Measurements from ENCODE around the gene CCDC187. TPM values are rescaled to one million over a fixed set of nuclear protein-coding genes. Genes with fewer than 3 reads are reported as not detected.

Gene CCDC187
- total RNA-seq, 1 experiment from 2014 or later: not detected

- intact Hi-C loops (cut with micrococcal nuclease): no loop called here
- Mint-ChIP-seq H3K4me3 (ENCODE audit: unreplicated experiment) (no peak overlapping the region), H3K27ac (ENCODE audit: low read depth, unreplicated experiment) (no peak overlapping the region), H3K9me3 (ENCODE audit: unreplicated experiment) (no peaks in the 10 kb centered on the region), H3K4me1 (ENCODE audit: insufficient read depth, unreplicated experiment) (no peaks in the 10 kb centered on the region), H3K27me3 (ENCODE audit: insufficient read depth, unreplicated experiment) (no peaks in the 10 kb centered on the region), H3K36me3 (ENCODE audit: insufficient read depth, unreplicated experiment) (no peaks in the 10 kb centered on the region)
- TF ChIP-seq, protein P1, sequence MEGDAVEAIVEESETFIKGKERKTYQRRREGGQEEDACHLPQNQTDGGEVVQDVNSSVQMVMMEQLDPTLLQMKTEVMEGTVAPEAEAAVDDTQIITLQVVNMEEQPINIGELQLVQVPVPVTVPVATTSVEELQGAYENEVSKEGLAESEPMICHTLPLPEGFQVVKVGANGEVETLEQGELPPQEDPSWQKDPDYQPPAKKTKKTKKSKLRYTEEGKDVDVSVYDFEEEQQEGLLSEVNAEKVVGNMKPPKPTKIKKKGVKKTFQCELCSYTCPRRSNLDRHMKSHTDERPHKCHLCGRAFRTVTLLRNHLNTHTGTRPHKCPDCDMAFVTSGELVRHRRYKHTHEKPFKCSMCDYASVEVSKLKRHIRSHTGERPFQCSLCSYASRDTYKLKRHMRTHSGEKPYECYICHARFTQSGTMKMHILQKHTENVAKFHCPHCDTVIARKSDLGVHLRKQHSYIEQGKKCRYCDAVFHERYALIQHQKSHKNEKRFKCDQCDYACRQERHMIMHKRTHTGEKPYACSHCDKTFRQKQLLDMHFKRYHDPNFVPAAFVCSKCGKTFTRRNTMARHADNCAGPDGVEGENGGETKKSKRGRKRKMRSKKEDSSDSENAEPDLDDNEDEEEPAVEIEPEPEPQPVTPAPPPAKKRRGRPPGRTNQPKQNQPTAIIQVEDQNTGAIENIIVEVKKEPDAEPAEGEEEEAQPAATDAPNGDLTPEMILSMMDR (IDR thresholded peaks at IDR 0.05; ENCODE audit: unreplicated experiment): no peak
- POLR2A ChIA-PET: interaction anchor here (2.1 kb wide), 1 partner anchor 16 kb away, joined by 10 read pairs; the partner anchor contains the start of gene DNLZ
- no TSS peak for BruUV-seq (replicated peaks)
- no peak for DNase-seq (ENCODE audit: unreplicated experiment)
- CTCF ChIA-PET: interaction anchor here (0.9 kb wide), 1 partner anchor 54 kb away, joined by 3 read pairs; no protein-coding TSS in a partner anchor
Observed at GRCh38 chr9:136346927-136347465, 43.1 kb upstream of the CCDC187 start.

GRCh38 chr9:136346157-136346481 is 42.2 kb upstream of the CCDC187 start:
- no TSS peak for BruUV-seq (replicated peaks)
- no peaks in the 10 kb centered on the region for H3K4me1 Mint-ChIP-seq (ENCODE audit: insufficient read depth, unreplicated experiment)
- no peaks in the 10 kb centered on the region for H3K27me3 Mint-ChIP-seq (ENCODE audit: insufficient read depth, unreplicated experiment)
- H3K36me3 Mint-ChIP-seq (ENCODE audit: insufficient read depth, unreplicated experiment): no peaks in the 10 kb centered on the region
- no peak for DNase-seq (ENCODE audit: unreplicated experiment)
- ChIA-PET CTCF (interaction anchor here (0.7 to 1.5 kb wide), 3 partner anchors 17 to 55 kb away, joined by 3 to 6 read pairs (median 3); partner anchors contain the start of gene DNLZ), POLR2A (interaction anchor here (2.1 kb wide), 1 partner anchor 17 kb away, joined by 10 read pairs; the partner anchor contains the start of gene DNLZ)
- no peak overlapping the region for H3K27ac Mint-ChIP-seq (ENCODE audit: low read depth, unreplicated experiment)
- H3K4me3 Mint-ChIP-seq (ENCODE audit: unreplicated experiment): no peak overlapping the region
- intact Hi-C loops (cut with micrococcal nuclease): no loop called here
- TF ChIP-seq, protein P1 (IDR thresholded peaks at IDR 0.05; ENCODE audit: unreplicated experiment): no peak
- H3K9me3 Mint-ChIP-seq (ENCODE audit: unreplicated experiment): no peaks in the 10 kb centered on the region

DNA sequence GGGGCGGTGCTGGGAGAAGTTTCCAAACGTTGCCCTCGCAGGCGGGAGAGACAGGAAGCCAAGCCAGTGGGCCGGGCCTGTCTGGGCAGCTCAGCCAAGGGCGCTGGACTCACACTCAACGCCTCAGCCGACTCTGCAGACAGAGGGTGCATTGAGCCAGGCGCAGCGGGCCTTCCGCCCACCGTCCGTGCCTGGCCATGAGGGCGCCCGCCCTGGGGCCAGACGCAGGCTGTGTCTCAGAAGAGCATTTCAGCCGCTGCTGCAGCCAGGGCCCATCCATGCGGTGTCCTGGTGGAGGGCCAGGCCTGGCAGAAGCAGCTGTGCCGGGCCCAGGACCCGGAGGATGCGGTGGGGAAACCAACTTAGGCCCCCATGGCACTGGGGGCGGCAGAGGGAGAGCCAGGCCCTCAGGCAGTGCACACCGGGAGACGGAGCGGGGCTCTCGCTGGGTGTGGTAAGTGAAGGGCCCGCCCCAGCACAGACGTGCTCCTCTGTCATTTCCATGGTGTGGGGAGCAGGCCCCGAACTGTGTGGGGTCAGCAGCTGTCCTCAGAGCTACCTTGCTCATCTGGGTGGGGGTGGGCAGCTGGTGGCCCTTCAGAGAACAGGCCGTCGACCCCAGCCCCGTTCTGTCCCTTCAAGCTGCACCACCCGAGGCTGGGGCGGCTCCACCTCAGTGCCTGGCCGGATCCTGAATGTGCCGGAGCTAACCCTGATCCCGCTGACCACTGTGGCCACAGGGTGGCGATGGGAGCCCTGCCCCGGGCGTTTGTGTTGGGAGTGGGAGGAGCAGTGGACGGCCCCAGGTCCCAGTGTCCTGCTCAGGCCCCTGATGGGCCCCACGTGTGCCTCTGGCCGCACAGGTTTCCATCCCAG is 41.6 kb upstream of the CCDC187 start:
- H3K27me3 Mint-ChIP-seq (ENCODE audit: insufficient read depth, unreplicated experiment): no peaks in the 10 kb centered on the region
- no peak overlapping the region for H3K27ac Mint-ChIP-seq (ENCODE audit: low read depth, unreplicated experiment)
- CTCF ChIA-PET: interaction anchor here (0.7 to 1.5 kb wide), 2 partner anchors 18 to 33 kb away, joined by 3 to 6 read pairs; partner anchors contain the start of gene DNLZ
- H3K4me3 Mint-ChIP-seq (ENCODE audit: unreplicated experiment): no peak overlapping the region
- no peaks in the 10 kb centered on the region for H3K4me1 Mint-ChIP-seq (ENCODE audit: insufficient read depth, unreplicated experiment)
- H3K36me3 Mint-ChIP-seq (ENCODE audit: insufficient read depth, unreplicated experiment): no peaks in the 10 kb centered on the region
- no TSS peak for BruUV-seq (replicated peaks)
- POLR2A ChIA-PET: interaction anchor here (0.6 to 2.1 kb wide), 2 partner anchors 18 to 81 kb away, joined by 4 to 10 read pairs; partner anchors contain the start of gene DNLZ
- intact Hi-C loops (cut with micrococcal nuclease): no loop called here
- peak; percentile 53 for DNase-seq (ENCODE audit: unreplicated experiment)
- no peaks in the 10 kb centered on the region for H3K9me3 Mint-ChIP-seq (ENCODE audit: unreplicated experiment)
- TF ChIP-seq, protein P1 (IDR thresholded peaks at IDR 0.05; ENCODE audit: unreplicated experiment): peak; percentile 21

DNA sequence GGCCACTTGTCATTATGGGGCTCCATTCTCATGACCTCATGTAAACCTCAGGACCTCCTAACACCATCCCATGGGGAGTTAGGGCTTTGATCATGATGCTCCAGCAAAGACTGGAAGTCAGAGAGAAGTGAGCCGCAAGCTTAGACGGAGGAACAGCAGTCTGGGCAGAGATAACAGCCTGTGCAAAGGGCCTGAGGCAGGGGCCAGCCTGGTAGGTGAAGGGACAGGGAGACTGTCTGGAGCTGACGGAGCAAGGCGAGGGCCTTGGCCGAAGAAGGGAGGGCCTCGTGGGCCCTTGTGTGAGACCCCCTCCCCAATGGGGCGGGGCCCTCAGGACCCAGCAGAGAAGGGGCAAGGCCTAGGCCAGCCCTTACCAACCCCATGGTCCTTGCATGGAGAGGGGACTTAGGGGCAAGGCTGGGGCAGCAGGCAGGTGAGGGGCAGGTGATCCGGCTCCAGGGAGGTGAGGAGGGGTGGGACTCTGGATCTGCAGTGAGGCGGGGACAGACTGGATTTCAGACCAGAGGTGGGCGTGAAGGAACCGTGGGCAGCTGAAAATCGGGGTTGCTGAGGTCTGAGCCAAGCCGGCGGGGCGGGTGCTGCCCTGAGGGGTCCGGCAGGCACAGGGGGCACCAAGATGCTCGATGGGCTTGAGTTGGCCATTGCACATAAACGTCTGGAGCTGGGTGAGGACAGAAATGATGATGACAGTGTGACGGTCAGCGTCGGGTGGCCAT is 40.8 kb upstream of the CCDC187 start:
- ChIA-PET CTCF (interaction anchor here (1.5 kb wide), 1 partner anchor 19 kb away, joined by 6 read pairs; the partner anchor contains the start of gene DNLZ), POLR2A (no interaction called here)
- Mint-ChIP-seq H3K4me1 (ENCODE audit: insufficient read depth, unreplicated experiment) (no peaks in the 10 kb centered on the region), H3K4me3 (ENCODE audit: unreplicated experiment) (no peak overlapping the region), H3K9me3 (ENCODE audit: unreplicated experiment) (no peaks in the 10 kb centered on the region), H3K27ac (ENCODE audit: low read depth, unreplicated experiment) (no peak overlapping the region), H3K36me3 (ENCODE audit: insufficient read depth, unreplicated experiment) (no peaks in the 10 kb centered on the region), H3K27me3 (ENCODE audit: insufficient read depth, unreplicated experiment) (no peaks in the 10 kb centered on the region)
- no TSS peak for BruUV-seq (replicated peaks)
- intact Hi-C loops (cut with micrococcal nuclease): no loop called here
- no peak for DNase-seq (ENCODE audit: unreplicated experiment)
- TF ChIP-seq, protein P1 (IDR thresholded peaks at IDR 0.05; ENCODE audit: unreplicated experiment): no peak

All from MCF 10A (cell line).